GM21381 (cell line): Measurements from ENCODE around the gene MFSD2B.
"Not testable (repeated sequence)": the region's sequence is repeated elsewhere in the genome, so short reads cannot be mapped to it uniquely, and the experiment has no call there.

Experiments used
- ATAC-seq: cut with Tn5 transposase; IDR thresholded peaks from one replicate; pipeline ENCODE4 v1.9.1; 2021; ENCODE audit warnings: mild to moderate bottlenecking, moderate library complexity; ENCODE audit not compliant: unreplicated experiment

MFSD2B gene, protein sequence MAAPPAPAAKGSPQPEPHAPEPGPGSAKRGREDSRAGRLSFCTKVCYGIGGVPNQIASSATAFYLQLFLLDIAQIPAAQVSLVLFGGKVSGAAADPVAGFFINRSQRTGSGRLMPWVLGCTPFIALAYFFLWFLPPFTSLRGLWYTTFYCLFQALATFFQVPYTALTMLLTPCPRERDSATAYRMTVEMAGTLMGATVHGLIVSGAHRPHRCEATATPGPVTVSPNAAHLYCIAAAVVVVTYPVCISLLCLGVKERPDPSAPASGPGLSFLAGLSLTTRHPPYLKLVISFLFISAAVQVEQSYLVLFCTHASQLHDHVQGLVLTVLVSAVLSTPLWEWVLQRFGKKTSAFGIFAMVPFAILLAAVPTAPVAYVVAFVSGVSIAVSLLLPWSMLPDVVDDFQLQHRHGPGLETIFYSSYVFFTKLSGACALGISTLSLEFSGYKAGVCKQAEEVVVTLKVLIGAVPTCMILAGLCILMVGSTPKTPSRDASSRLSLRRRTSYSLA

DNA sequence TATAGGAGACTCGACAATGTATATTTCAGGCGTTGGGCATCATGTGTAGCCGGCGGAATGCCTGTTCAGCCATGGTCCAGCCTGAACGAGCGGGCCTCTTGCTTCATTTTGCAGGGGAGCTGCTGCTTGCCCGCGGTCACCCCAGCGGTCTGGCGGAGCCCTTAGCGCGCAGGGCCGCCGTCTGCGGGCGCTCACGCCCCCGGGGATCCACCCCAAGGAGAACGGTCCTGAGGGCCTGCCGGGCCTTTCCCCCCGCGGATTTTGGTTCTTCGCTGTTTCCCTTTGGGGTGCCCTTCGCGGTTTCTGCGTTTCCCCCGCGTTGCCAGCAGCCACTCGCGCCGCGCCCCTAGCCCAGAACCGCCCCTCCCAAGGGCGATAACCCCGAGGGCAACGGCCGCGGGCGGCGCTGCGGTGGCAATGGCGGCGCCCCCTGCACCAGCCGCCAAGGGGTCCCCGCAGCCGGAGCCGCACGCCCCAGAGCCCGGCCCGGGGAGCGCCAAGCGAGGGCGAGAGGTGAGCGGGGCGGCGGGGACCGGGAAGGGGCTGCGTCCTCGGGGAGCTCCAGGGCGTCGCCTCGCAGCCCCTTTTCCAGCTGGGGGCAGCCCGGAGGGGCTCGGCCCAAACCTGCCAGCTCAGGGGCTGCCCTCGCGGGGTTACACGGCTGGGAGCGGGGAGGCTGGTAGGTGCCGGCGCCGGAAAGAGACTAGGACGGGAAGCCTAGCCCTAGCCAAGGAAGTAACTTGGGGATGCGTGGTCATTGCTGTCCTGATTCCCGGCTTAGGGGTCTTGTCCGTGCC, at the start of gene MFSD2B:
MFSD2B (plus strand) TSS at position 406 of the 797 bp plus-strand sequence; CDS start at position 418, 12 bp downstream.
- no peak for ATAC-seq

DNA sequence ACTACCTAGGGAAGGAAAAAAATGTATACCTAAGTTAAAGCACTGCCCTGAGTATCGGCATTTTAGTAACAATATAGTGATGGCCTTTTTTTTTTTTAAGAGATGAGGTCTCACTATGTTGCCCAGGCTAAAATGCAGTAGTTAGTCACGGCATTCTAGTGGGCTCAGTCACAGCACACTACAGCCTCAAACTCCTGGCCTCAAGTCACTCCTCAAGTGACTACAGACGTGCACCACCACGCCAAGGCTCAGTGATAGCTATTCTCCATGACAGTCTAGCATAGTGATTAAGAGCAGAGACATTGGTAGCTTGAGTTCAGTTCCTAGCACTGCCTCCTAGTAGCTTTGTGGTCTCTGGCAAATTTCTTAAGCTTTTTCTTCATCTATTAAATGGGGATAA, 42.0 kb upstream of the MFSD2B start:
- no peak for ATAC-seq

DNA sequence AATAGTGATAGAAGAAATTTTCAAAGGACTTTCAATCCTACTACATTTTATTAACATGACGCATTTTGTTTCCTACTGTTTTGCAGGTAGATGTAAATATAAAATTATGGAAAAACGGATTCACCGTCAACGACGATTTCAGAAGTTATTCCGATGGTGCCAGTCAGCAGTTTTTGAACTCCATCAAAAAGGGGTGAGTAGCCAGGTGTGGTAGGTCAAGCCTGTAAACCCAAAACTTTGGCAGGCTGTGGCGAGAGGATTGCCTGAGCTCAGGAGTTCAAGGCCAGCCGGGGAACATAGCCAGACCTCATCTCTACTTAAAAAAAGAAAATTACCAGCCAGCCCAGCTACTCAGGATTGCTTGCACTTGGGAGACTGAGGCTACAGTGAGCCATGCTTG, 33.0 kb upstream of the MFSD2B start:
- no peak for ATAC-seq

DNA sequence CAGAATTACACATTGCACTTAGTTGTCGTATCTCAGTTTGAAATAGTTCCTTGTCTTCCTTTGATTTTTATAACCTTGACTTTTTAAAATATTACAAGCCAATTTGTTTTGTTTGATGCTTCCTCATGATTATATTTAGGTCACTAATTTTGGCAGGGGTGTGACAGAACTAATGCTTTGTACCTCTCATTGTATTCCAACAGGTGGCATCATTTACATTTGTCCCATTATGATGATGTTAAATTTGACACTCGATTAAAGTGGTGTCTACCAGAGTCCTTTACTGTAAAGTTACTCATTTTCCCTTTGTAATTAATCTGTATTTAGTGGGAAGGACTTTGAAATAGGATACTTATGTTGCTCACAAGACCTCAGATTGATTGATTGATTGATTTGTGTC, 21.5 kb upstream of the MFSD2B start:
- no peak for ATAC-seq

DNA sequence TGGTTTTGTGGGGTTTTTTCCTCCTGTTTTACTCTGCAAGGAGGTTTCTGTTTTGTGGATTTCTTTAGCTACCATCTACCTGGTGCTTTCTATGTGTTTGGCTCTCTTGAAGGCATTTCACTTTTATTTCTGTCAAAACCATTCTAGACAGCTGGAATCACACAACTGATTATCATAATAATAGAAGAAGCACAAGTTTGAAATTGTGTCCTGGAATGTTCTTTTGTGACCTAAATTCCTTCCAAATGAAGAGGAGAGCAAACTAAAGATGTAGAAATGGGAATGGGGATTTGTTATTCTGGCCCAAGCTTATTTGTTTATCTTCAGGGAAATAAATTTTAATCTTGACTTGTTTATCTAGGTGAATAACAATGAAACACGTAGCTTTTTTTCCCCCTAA, 17.0 kb upstream of the MFSD2B start:
- ATAC-seq: no peak

DNA sequence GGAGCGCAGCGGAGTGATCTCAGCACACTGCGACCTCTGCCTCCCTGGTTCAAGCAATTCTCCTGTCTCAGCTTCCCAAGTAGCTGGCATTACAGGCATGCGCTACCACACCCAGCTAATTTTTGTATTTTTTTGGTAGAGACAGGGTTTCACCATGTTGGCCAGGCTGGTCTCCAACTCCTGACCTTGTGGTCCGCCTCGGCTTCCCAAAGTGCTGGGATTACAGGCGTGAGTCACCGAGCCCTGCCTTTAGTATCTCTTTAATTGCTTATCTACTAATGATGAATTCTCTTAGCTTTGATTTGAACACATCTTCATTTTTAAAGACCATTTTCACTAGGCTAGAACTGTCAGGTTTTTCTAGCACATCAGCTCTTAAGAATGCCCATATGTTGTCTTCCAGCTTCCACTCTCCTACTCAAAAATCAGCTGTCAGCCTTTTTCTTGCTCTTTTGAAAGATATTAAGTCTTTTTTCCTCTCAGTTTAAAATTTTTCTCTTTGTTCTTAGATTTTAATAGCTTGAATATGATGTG, 16.1 kb upstream of the MFSD2B start:
- ATAC-seq: no peak

DNA sequence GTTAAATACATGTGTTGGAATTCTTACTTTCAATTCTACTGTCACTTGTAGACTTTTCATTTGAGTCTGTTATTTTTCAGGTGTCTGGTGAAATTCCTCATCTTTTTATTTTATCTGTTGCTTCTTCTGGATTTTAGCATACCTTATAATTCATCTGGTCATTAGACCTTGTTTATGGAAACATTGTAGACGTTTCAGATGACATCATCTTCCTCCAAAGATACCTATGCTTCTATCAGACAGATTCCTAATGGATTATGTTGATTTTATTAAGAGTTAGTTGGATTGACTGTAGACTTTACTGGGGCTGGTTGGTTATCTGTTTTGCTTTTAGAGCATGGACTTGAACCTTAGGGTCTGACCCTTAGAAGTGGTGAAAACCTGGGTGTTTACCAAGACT, 15.3 kb upstream of the MFSD2B start:
- no peak for ATAC-seq

DNA sequence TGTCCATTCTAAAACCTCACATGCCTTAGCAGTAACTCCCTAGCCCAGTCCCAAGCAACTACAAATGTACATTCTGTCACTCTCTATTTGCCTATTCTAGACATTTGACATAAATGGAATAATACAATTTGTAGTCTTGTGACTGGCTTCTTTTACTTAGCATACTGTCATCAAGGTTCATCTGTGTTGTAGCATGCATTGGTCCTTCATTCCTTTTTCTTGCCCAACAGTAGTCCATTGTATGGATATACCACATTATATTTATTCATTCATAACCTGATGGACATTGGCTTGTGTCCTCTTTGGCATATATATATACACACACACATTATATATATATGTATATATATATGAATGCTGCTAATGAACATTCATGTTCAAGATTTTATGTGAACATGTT, 2.2 kb upstream of the MFSD2B start:
- ATAC-seq: no peak

DNA sequence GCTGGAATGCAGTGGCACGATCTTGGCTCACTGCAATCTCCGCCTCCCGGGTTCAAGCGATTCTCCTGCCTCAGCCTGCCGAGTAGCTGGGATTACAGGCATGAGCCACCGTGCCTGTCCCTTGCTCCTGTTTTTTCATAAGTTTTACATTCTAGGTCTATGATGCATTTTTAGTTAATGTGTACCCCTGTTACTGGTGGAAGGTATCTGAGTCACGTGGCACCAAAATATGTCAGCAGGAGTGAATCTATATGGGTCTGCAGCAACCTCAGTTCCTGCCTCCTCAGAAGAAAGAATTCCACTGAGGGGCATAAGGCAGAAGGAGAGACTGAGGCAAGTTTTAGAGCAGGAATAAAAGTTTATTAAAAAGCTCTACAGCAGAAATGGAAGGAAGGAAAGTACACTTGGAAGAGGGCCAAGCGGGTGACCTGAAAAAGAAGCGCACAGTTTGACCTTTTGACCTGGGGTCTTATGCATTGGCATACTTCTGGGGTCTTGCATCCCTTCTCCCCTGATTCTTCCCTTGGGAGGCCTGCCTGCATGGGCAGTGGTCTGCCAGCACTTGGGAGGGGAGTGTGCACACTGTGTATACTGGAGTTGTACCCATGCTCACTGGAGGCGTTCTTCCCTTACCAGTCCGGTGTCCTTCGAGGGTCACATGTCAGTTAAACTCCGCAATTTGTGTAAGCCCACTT, 1.1 kb upstream of the MFSD2B start:
- ATAC-seq: no peak

DNA sequence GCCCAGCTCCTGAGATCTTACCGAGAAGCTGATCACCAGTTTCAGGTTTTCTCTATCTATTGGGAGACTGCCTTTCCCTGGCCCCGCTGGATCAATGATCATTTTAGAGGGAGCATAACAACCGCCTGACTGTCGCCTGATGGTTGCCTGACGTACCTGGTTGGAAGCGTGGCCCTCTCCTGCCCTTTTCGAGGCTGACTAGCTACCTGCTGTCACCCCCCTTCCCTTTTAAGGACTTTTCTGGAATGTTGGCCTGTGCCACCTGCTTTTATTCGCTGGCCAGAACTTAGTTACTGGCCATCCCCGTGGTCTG, 562 bp upstream of the MFSD2B start:
- no peak for ATAC-seq

DNA sequence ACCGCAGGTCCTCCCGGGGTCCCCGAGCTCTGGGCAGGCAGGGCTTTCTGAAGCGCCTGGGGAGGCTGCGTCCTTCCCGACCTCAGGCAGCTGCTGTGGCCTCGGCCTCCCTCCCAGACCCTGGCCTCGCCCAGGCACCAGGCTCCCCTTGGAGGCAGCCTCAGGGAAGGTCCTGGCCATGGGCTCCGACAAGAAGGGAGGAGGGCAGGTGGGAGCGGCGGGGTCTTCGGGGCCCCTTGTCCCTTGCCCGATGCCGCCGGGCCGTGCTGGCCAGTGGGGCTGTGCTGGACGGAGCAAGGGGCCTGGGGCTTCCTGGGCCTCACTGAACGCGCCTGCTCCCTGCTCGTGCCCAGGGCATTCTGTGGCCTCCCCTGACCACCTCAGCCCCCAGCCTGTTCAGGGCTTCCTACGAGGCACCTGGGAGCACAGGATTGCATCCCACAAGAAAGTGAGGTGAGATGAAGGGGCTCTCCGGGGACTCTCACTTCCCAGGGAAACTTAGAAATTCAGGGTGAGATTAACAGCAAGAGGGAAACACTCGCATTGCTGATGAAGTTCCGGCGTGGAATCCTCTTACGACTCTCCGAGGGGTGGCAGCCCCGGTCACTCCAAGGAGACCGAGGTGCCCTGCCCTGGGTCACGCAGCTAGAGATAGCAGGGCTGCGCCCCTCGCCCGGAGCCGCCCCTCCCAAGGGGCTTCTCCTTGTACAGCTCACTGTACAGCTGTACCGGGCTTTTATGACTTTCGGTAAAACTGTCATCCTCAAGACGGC, 778 bp downstream of the MFSD2B start:
- no peak for ATAC-seq

DNA sequence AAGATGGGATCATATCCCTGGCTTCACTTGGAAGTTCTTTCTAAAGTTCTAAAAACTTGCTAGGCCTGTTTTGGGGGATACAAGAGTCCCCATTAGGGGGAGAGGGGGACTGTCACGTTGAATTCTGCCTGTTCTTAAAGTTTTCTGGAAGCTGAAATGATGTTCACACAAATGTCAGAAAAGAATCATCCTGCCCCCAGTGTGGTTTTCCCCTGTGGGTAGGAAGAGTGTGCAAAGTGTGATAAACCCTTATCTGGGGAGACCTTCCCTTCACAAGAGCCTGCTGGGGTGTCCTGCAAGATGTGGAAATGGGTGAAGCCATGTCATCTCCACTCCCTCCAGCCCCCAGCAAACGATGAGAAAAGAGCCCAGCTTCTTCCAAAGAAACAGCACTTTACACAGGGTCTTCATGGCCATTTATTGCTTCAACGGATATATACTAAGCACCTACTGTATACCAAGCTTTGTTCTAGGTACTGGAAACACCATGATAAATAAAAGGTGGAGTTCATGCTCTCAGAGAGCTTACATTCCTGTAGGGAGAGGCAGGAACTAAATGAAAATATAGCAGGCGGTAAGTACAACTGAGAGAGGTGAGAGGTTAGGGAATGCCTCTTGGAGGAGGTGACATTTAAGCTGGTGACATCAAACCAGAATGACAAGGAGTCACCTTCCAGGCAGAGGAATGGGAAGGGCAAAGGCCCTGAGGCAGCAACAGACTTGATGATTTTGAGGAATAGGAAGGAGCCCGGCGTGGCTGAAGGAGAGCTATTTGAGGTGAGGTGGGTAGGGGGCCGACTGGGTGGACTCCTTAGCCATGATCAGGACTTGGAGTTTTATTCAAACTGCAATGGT, 1.6 kb downstream of the MFSD2B start:
- no peak for ATAC-seq

DNA sequence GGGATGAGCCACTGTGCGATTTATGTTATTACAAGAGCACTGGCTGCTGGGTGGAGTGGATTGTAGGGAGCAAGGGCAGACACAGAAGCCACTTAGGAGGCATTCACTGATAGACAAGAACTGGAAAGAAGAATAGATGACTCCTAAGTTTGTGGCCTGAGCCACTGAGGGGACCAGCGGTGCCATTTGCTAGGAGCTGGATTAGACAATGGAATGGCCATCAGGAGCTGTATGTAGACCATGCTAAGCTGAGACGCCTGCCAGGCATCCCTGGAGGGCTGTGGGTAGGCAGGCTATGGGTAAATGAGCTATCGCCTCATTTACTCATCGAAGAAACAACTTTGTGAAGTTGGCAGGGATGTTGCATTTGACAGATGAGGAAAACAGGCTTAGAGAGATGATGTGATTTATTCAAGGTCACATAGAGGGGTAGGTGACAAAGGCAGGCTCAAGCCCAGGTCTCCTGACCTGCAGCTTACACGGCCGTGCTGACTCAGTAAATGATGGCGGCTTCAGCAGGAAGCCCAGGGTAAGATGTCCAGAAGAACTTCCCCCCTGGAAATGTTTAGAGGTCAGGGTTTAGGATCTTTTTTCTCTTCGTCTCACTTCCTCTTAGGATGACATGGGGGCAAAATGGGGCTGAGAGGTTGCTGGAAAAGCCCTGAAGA, 2.8 kb downstream of the MFSD2B start:
- ATAC-seq: no peak

DNA sequence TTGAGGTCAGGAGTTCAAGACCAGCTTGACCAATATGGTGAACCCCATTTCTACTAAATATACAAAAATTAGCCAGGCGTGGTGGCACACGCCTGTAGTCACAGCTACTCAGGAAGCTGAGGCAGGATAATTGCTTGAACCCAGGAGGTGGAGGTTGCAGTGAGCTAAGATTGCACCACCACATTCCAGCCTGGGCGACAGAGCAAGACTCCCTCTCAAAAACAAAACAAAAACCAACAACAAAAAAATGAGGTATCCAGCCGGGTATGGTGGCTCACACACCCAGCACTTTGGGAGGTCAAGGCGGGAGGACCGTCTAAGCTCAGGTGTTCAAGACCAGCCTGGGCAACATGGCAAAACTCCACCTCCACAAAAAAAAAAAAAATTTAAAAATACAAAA, 5.0 kb downstream of the MFSD2B start:
- ATAC-seq: not testable (repeated sequence)

DNA sequence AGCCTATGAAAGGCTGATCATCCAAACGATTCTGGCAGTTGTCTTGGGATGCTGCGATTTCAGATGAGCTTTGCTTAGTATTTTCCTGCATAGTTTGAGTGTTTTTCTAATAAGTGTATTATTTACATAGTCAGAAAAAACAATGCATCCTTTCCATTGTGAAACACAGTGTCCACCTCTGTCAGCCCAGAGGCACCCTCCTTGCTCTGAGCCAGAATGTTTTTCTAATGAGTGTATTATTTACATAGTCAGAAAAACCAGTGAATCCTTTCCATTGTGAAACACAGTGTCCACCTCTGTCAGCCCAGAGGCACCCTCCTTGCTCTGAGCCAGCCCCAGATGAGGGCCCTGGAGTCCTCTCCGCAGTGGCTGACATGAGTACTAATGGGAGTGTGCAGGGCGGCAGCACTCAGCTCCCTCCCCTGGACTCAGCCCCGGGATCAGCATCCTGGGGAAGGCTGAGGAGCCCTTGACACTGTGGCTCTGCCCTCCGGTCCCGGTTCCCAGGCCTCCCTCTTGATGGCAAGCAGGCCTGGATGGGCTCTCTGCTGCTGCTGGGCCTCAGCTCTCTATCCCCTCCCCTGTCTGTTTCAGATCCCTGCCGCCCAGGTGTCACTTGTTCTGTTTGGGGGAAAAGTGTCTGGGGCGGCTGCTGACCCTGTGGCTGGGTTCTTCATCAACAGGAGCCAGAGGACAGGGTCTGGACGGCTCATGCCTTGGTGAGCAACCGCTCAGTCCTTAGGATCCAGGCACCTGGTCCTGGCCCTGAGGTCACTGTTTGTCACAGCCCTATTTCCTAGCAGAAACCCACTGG, 5.9 kb downstream of the MFSD2B start:
- ATAC-seq: no peak

DNA sequence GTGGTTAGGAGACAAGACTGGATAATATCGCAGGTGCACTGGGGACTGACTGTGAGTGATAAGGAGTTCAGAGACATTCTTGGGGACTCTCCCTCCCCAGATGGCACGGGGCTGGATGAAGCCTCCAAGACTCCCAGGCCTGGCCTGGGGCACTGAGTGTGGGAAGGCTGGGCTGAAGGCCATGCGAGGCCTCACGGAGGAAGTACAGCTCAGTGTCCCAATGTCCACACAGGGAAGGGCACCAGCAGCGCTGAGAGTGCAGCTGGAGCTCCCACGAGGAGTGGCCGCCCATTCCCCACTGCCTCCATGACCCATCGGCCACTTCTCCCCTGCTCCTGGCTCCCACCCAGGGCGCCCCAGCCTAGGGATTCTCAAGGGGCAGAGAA, 6.5 kb downstream of the MFSD2B start:
- no peak for ATAC-seq

DNA sequence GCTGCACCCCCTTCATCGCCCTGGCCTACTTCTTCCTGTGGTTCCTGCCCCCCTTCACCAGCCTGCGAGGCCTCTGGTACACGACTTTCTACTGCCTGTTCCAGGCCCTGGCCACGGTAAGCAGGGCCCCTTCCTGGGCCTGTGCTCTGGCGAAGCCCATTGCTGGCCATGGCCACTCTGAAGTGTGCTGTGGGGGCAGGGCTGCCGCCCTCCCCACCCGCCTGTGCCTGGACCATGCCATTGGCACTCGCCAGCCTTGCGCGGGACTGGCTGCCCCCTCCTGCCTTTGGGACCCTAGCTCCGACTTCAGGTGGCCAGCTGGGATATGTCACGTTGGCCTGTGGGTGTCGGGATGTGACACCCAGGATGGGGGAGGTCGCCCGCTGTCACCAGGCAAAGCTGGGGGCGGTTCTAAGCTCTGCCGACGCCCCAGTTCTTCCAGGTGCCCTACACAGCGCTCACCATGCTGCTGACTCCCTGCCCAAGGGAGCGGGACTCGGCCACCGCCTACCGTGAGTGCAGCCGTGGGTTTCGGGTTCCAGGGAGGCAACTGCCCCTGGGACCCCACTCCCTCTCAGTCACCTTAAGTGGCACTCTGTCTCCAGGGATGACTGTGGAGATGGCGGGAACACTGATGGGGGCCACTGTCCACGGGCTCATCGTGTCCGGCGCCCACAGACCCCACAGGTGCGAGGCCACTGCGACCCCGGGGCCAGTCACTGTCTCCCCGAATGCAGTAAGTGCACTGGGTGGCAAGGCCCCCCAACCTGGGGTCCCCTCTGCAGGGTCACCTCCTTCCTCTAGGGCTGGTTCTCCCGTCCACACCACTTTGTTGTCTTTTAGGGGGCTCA, 7.2 kb downstream of the MFSD2B start:
- no peak for ATAC-seq
